Measurements from ENCODE around the gene RUNDC3A.

The RUNDC3A gene

DNA sequence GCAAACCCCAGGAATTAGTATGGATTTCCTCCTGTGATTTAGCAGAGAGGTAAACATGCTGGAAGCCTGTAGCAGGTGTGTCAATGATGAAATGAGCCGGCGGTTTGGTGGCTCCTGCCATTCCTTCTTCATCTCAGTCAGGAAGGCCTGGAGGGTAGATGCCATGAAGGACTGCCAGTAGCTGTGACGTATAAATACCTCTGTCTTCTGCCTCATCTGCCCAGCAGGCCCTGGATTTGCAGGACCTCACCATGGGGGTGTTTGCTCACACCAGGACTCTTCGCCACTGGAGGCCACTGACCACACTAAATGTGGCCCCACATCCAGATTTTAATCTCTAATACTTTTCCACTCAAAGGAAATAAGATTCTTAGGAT, 24.4 kb upstream of the RUNDC3A start:
- no peak for DNase-seq

DNA sequence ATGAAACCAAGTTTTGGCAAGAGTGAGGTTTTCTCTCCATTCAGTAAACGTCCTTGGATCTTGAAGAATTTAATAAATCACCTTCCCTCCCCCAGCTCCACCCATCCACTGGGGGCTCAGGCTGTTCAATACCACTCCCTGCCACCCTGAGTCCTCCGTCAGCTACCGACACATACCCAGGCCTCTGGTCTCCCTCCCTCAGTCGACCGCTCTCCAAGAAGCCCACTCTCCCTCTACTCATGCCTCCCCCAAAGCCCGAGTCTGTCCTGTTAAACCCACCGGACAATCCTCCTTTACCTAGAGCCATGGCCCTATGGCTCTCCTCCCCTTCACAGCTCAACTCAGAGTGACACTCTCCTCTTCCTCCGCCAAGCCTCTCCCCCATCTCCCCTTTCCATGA, 20.8 kb upstream of the RUNDC3A start:
- no peak for DNase-seq

DNA sequence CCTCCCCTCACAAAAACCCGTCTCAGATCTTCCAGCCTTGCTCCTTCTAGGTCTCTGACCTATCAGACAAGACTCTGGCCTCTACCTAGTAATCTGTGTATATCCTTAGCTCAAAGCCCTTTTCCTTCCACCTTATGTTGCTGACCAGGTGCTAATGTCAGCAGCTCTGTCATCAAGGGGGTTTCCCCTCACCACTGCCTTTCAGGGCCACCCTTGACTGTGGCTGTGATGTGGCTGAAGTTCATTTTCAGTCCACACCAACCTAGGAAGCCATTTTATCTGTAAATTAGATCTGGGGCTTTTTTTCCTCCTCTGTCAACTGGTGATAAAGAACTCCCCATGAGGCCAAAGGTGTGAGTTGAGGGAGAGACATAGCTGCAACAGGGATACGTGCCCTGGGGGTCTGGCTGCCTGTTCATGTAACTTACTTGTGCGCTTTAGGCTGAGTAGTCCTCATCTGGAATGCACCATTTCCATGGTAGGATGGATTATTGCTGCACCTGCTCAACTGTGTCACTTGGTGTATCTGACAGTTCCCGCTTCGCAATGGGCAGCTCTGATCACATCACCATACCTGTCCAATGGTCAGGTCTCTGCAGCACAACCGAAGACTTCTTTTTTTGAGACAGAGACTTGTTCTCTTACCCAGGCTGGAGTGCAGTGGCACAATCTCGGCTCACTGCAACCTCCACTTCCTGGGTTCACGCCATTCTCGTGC, 14.7 kb upstream of the RUNDC3A start:
- no peak for DNase-seq

DNA sequence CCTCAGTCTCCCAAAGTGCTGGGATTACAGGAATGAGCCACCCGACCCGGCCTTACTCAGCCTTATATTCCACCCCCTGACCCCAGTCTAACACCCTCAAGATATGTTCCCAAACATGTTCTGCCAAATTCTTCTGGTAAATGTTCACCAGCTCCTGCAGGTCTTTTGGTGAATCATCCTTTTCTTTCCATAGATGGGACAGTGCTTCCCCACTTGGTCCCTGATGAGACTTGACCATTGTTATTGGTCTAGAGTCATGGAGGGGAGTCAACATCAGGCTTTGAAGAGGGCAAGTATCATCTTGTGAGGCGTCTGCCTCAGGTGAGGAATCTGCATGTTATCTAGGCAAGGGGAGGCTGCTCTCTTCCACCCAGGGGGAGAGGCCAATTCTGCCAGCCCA, 10.4 kb upstream of the RUNDC3A start:
- no peak for DNase-seq

DNA sequence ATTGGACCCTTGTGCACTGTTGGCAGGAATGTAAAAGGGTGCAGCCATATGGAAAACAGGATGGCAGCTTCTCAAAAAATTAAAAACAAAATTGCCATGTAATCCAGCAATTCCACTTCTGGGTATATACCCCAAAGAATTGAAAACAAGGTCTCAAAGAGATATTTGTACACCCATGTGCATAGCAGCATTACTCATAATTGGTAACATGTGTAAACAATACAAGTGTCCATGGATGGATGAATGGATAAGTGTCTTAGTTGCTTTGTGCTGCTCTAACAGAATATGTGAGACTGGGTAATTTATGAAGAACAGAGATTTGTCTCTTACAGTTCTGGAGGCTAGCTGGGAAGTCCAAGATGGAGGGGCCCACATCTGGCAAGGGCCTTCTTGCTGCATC, 3.8 kb upstream of the RUNDC3A start:
- no peak for DNase-seq

DNA sequence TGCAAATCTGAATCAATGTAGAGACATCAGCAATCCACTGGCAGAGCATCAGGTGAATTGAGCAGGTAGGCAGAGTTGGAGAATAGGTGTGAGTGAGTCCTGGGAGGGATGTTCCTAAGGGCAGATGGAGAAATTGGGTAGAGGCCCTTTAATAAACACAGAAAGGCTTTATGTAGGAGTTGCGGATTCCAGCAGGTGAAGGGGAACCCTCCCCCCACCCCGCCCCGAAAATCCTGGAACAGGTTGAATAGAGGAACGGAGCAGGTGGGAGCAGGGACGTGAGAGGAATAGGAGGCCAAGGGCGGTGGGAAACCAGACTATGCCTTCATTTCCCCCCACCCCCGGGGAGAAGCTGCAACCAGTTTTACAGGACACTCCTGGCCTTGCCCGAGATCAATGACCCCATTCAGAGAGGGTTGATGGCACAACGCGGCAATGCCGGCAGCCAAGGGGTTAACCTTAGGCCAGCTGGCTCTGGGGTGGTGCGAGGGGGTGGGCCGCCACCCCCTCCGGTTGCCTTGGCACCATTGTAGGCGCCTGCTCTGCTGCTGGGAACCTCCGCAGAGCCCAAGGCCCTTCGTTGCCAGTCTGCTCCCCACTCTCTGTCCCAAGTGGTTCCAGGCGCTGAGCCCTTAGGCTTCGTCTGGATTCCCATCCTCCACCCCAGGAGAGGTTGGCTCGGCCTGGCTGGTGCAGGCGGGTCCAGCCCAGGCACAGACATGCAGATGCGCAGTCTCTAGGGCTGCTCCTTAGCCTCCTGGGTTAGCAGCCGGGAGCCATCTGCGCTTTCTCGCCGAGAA, 814 bp upstream of the RUNDC3A start:
- no peak for DNase-seq

DNA sequence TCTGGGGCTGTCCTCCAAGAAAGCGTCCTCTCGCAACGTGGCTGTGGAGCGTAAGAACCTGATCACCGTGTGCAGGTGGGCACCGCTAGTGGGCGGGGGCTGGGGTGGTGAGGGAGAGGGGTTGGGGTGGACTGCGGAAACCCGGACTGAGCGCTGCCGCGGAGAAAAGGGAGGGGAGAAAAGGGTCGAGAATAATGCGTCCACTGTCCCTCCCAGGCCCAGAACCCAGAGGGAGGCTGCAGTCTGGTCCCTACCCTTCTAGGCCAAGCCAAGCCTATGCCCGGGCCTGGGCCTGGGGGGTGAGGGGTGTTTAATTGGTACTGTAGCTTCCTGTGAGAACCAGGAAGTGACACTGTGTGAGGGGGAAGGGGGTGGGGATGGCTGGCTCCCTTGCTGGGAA, 464 bp downstream of the RUNDC3A start:
- no peak for DNase-seq

DNA sequence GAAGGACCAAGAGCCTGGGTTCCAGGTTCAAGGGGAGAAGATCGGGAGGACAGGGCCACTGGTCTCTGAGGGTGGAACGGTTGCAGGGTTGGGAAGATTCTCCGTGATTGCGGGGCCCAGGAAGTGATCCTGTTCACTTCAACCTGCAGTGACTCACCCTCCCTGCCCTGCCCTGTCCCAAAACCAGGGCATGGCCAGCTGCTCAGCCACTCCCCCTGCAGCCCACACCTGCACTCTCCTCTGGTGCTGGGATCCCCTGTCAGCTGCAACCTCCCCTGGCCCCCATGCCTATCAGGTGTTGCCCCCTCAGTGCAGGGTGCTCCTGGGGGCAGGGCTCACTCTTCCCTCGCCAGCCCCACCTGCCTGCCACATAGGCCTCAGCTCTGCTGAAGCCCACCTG, 1.1 kb downstream of the RUNDC3A start:
- DNase-seq = no peak

DNA sequence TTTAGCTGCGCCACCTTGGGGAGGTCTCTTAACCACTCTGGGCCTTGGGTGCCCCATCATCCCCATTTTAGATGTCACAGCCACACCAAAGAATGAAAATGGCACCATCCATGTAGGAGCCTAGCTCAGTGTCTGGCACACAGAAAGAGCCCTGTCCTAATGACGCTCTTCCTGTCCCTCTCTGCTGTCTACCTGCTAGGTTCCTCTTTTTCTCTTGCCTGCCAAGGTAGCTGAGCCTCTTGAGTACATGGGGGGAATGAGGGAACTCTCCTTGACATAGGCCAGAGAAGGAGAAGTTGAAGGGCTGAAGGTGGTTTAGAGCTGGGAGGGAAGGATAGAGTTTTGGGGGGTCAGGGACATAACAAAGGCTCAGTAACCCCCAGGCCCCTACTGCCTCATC, 1.8 kb downstream of the RUNDC3A start:
- DNase-seq = no peak

DNA sequence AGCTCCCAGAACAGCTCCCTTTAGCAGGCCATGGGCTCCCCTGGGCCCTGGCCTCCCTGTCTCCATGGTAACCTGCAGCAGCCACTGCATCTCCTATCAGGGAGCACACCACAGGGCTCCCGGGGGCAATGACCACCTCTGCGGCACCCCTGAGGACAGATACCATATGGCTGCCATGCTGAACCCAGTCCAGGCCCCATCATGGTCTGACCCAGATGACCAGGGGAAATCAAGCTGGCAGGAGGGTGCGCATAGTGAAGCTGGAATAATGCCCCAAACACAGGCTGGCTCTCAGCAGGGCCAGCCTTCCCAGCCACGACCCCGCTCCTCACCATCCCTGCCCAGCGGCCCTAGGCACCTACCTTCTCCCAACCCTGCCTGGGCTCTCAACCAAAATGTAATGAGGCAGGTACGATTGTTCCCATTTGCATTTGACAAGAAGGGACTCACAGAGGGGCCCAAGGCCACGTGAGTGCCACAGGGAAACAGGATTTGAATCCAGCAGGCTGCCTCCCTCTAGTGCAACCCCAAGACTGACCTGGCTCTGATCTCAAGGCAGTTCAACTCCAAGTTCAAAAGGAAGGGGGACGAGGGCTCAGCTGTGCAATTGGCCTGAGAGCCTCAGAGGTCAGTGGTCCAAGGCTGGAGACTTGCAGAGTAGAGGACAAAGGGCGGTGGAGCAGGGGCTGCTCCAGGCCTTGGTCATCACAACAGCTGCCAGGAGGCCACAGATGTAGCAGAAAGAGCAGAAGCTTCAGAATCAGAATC, 2.4 kb downstream of the RUNDC3A start:
- no peak for DNase-seq

DNA sequence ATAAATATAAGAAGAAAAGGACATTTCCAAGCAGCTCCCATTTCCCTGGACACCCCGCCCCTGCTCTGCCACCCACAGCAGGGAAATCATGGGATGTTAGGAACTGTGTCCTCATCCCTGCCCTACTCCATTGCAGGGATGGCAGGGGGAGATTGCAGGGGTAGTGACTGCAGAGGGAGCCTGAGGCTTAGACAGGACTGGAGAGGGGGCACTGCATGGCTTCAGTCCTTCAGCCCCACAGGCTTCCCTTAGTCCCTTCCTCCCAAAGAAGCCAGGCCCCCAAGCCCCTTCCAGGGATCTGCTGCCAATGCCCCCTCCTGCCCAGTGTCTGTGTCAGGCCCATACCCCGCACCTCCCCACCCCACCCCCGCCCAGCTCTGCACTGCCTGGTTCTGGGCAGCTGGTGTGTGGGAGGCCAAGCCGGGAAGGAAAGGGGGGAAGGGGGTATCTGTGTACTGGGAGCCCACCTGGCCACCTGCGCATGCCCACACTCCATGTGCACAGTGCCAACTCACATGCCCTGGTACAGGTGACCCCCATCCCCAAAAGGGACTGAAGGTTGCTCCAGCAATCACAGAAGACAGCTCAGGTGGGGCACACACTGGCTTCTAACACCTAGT, 3.3 kb downstream of the RUNDC3A start:
- no peak for DNase-seq

DNA sequence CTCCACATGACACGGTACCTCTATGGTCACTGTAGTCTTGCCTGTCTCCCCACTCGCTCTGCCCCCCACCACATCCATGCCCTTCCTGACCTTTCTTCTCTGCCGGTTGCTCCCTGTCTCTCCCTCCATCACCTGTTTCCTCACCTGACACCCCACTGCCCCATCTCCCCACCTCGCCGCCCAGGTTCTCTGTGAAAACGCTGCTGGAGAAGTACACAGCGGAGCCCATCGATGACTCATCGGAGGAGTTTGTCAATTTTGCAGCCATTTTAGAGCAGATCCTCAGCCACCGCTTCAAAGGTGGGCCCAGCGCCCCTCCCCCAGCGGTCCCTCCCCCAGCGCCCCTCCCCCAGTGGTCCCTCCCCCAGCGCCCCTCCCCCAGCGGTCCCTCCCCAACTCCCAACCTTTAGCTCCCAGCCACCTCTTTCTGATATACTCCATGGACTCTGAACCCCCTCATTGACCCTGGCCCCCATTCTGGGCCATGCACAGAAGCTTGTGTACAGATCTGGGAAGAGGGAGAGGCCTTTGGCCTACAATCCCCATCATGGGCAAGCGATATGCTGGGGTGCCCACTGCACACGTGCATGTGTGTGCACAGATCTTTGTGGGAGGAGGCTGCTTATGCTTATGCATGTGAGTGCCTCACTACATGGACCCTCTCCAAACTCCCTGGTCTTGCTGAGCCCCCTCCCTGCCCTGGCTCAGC, 4.1 kb downstream of the RUNDC3A start:
- DNase-seq = no peak

DNA sequence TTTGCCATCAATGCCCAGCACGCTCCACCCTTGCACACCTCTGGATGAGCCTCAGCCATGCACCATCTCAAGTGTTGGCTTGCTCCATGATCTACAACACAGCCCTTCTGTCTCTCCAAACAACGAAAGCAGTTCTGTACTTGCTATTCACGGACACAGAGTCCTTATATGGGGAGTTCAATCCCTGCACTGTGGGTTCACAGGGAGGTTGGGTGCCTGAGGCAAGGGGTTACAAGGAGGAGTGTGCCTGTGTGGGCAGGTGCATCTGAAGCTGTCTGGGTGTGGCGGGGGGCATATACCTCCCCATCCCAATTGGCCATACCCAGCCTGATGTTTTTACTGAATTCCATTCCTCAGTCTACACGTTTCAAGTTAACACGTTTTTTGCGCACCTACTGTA, 5.6 kb downstream of the RUNDC3A start:
- DNase-seq = no peak

DNA sequence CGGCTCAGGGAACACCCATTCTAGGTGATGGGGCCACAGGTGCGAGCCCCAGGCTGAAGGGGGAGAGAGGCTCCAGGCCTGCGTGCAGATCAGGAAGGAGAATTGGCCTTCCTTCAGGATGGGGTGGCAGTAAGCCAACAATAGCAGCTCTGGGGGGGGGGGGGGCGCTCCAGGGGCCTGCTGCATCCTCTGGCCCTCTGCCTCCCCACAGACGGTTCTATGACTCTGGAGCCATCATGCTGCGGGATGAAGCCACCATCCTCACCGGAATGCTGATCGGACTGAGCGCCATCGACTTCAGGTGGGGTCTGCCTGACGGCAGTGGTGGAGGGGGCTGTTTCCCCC, 6.1 kb downstream of the RUNDC3A start:
- no peak for DNase-seq

DNA sequence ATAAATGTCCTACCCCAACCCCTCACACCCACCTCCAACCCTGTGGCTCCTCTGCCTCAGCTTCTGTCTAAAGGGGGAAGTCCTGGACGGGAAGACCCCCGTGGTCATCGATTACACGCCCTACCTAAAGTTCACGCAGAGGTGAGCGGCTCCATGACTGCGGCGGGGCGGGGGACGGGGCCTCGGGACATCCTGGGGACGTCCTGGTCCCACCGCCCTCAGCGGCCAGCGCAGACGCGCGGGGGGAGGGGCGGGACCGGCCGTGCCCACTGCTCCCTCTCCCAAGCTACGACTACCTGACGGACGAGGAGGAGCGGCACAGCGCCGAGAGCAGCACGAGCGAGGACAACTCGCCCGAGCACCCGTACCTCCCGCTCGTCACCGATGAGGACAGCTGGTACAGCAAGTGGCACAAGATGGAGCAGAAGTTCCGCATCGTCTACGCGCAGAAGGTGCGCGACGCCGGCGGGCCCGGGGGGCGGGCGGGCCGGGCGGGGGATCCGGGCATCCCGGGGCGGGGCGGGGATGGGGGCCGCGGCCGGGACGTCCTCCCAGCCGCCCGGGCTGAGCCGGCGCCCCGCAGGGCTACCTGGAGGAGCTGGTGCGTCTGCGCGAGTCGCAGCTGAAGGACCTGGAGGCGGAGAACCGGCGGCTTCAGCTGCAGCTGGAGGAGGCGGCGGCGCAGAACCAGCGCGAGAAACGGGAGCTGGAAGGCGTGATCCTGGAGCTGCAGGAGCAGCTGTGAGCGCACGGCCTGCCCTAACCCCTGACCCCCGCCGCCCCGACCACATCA, 6.7 kb downstream of the RUNDC3A start:
- DNase-seq = peak; percentile 16

DNA sequence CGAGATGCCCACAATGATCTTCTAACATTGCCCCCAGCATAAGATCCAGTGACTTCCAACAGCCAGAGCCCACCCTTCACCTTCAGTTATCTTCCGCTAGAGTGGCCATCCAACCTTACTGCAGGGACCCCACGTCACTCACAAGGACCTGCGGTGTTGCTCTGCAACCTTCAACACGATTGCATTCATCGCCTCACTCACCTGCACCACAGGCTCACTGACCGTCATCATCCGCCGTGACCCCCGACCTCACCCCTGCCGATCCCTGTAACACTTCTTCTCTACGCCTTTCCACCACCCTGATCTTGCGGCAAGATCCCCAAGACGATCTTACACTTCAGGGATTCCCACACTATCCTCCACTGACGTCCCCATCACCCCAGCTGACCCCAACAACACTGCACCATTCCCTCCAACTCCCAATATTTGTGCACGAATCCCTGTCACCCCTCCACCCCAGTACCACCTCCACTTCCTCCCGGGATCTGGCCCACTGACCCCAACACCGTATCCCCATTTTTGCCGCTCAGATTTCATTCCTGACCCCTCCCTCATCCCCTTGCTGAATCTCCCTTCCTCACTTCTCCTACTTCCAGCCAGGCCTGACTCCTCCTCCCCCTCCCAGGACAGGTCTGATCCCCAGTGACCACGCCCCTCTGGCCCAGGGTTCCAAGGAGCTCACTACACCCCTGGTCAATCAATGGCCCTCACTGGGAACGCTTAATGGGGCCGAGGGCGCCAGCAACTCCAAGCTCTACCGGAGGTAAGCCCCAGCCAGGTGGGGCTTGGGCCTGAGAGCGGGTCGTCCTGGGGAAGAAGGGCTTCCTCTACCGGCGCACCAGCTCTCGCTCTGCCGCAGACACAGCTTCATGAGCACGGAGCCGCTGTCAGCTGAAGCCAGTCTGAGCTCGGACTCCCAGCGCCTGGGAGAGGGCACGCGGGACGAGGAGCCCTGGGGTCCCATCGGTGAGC, 7.6 kb downstream of the RUNDC3A start:
- no peak for DNase-seq

DNA sequence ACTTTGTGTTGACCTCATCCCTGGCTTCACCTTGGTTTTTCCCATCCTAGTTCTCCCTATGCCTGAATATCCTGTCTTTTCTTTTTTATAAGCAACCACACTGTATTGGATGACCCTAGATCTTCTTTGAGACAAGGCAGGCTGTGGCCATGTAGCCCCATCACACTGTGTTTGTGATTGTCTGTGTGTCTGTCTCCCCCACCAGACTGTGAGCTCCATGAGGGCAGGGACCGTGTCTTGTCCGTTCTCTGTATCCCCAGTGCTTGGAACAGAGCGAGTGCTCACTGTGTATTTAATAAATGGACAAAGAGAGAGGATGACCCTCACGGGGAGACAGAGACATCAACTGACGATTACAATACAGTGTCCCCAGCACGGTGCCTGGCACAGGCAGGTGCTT, 9.1 kb downstream of the RUNDC3A start:
- DNase-seq = no peak

DNA sequence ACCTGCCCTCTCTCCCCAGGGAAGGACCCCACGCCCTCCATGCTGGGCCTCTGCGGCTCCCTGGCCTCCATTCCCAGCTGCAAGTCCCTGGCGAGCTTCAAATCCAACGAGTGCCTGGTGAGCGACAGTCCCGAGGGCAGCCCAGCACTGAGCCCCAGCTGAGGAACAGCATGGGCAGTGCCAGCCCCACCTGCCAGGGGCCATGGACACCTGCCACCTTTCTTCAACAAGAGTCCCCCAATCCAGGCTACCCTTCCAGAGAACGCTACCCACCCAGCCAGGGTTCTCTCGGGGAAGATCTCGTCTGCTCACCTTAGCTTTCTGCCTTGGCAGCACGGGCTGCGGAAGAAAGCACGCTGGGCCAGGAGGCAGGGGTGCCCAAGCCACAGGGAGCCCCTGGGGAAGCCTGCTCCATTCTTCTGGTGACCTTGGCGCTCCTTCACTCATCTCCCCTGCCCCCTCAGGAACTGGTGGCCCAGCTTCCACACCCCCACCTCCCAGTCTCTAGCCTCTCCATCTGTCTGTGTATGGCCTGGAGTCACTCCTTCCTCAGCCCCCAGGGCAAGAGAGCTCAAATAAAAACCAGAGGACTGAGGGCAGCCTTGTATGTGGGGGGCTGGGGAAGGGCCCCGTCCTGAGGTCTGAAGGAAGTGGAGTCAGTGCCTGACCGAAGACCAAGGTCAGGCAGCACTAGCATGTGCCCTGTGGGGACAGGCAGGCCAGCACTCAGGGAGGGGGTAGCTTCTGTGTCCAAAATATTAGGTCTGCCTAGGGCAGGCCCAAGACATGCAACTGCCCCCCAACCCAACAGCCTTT, 9.9 kb downstream of the RUNDC3A start:
- no peak for DNase-seq

DNA sequence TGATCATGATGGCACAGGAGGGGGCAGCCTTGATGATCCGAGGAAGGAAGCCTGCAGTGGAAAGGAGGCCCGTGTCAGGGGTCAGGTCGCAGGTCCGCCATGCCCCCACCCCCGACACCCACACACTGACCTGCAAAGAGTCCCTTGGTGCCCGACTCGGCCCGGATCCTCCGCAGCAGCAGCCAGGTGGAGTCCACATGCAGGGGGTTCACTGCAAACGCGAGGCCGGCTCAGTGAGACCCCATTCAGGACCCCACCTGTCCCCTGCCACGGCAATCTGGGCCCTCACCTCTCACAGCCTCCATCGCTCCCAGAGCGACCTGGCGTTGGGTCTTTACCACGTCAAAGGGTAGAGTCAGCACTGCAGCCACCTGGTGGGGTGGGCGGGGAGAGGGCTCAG, 11.7 kb downstream of the RUNDC3A start:
- no peak for DNase-seq
